Measurements from ENCODE around the gene DGKA.
"Not testable (repeated sequence)": the region's sequence is repeated elsewhere in the genome, so short reads cannot be mapped to it uniquely, and the experiment has no call there.

Gene DGKA

GRCh38 chr12:55984861-55985260, 53.9 kb downstream of the DGKA start:
- no peak for DNase-seq (ENCODE audit: low read depth)
- no peak overlapping the region for H3K4me3 ChIP-seq (ENCODE audit: low read length)
- TF ChIP-seq, protein P1, sequence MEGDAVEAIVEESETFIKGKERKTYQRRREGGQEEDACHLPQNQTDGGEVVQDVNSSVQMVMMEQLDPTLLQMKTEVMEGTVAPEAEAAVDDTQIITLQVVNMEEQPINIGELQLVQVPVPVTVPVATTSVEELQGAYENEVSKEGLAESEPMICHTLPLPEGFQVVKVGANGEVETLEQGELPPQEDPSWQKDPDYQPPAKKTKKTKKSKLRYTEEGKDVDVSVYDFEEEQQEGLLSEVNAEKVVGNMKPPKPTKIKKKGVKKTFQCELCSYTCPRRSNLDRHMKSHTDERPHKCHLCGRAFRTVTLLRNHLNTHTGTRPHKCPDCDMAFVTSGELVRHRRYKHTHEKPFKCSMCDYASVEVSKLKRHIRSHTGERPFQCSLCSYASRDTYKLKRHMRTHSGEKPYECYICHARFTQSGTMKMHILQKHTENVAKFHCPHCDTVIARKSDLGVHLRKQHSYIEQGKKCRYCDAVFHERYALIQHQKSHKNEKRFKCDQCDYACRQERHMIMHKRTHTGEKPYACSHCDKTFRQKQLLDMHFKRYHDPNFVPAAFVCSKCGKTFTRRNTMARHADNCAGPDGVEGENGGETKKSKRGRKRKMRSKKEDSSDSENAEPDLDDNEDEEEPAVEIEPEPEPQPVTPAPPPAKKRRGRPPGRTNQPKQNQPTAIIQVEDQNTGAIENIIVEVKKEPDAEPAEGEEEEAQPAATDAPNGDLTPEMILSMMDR (IDR thresholded peaks at IDR 0.05; ENCODE audit: insufficient read depth, low read depth, low read length, missing control alignments): no peak

GRCh38 chr12:55985341-55985740, 54.4 kb downstream of the DGKA start:
- TF ChIP-seq, protein P1 (IDR thresholded peaks at IDR 0.05; ENCODE audit: insufficient read depth, low read depth, low read length, missing control alignments): no peak
- no peak for DNase-seq (ENCODE audit: low read depth)
- no peak overlapping the region for H3K4me3 ChIP-seq (ENCODE audit: low read length)

- H3K4me3 ChIP-seq (ENCODE audit: low read length); DNase-seq (ENCODE audit: low read depth): not testable (repeated sequence)
Observed at GRCh38 chr12:55985976-55986375, 55.0 kb downstream of the DGKA start.

GRCh38 chr12:55991110-55991509, 60.1 kb downstream of the DGKA start:
- no peak for DNase-seq (ENCODE audit: low read depth)
- no peak overlapping the region for H3K4me3 ChIP-seq (ENCODE audit: low read length)
- TF ChIP-seq, protein P1 (IDR thresholded peaks at IDR 0.05; ENCODE audit: insufficient read depth, low read depth, low read length, missing control alignments): no peak

GRCh38 chr12:55993230-55993853, 62.4 kb downstream of the DGKA start:
- H3K4me3 ChIP-seq (ENCODE audit: low read length): no peak overlapping the region
- DNase-seq (ENCODE audit: low read depth): no peak
- TF ChIP-seq, protein P1 (IDR thresholded peaks at IDR 0.05; ENCODE audit: insufficient read depth, low read depth, low read length, missing control alignments): no peak

- TF ChIP-seq, protein P1 (IDR thresholded peaks at IDR 0.05; ENCODE audit: insufficient read depth, low read depth, low read length, missing control alignments): no peak
- no peak for DNase-seq (ENCODE audit: low read depth)
- no peak overlapping the region for H3K4me3 ChIP-seq (ENCODE audit: low read length)
Observed at GRCh38 chr12:55995366-55995765, 64.4 kb downstream of the DGKA start.

GRCh38 chr12:55996201-55996714, 65.3 kb downstream of the DGKA start:
- TF ChIP-seq, protein P1 (IDR thresholded peaks at IDR 0.05; ENCODE audit: insufficient read depth, low read depth, low read length, missing control alignments): peak; percentile 88
- DNase-seq (ENCODE audit: low read depth): peak; percentile 70
- peak overlapping the region; percentile 81 for H3K4me3 ChIP-seq (ENCODE audit: low read length)

Data from epithelial cell of esophagus (primary cell).